Activated naive CD8-positive, alpha-beta T cell treated with anti-CD3 and anti-CD28 coated beads, Interleukin-2, amount 50 U/mL, for 16 hours (primary cell): ENCODE results near the gene LRRC49.

Source experiments
- DNase-seq: peaks from one replicate; pipeline ENCODE4 v3.0.0-alpha.2; 2020; ENCODE audit warnings: low read depth, low spot score

Gene LRRC49

GRCh38 chr15:71049706-71050422 lies 157.2 kb downstream of the LRRC49 start:
- no peak for DNase-seq

GRCh38 chr15:71050461-71050860 lies 157.8 kb downstream of the LRRC49 start:
- no peak for DNase-seq

- DNase-seq: no peak
Measured at GRCh38 chr15:71051539-71051938, 158.9 kb downstream of the LRRC49 start.

GRCh38 chr15:71052356-71052755 lies 159.7 kb downstream of the LRRC49 start:
- no peak for DNase-seq

GRCh38 chr15:71054286-71054952 lies 161.8 kb downstream of the LRRC49 start:
- DNase-seq: no peak

GRCh38 chr15:71055461-71055860 lies 162.8 kb downstream of the LRRC49 start:
- no peak for DNase-seq

GRCh38 chr15:71056111-71056510 lies 163.5 kb downstream of the LRRC49 start:
- no peak for DNase-seq

GRCh38 chr15:71057143-71057542 lies 164.5 kb downstream of the LRRC49 start:
- DNase-seq: no peak

- no peak for DNase-seq
Measured at GRCh38 chr15:71057581-71057980, 165.0 kb downstream of the LRRC49 start.

- DNase-seq: no peak
Measured at GRCh38 chr15:71060983-71061382, 168.4 kb downstream of the LRRC49 start.

GRCh38 chr15:71066983-71067382 lies 174.4 kb downstream of the LRRC49 start:
- DNase-seq: no peak

- no peak for DNase-seq
Measured at GRCh38 chr15:71069693-71070092, 177.1 kb downstream of the LRRC49 start.

- DNase-seq: no peak
Measured at GRCh38 chr15:71071529-71071928, 178.9 kb downstream of the LRRC49 start.

- no peak for DNase-seq
Measured at GRCh38 chr15:71072423-71072822, 179.8 kb downstream of the LRRC49 start.

- DNase-seq: no peak
Measured at GRCh38 chr15:71078506-71079207, 186.0 kb downstream of the LRRC49 start.

- DNase-seq: no peak
Measured at GRCh38 chr15:71079208-71080044, 186.8 kb downstream of the LRRC49 start.

GRCh38 chr15:71080166-71080565 lies 187.5 kb downstream of the LRRC49 start:
- DNase-seq: no peak

GRCh38 chr15:71080705-71081104 lies 188.1 kb downstream of the LRRC49 start:
- no peak for DNase-seq

- no peak for DNase-seq
Measured at GRCh38 chr15:71082803-71083202, 190.2 kb downstream of the LRRC49 start.

GRCh38 chr15:71083349-71083748 lies 190.7 kb downstream of the LRRC49 start:
- no peak for DNase-seq

- no peak for DNase-seq
Measured at GRCh38 chr15:71084264-71084663, 191.6 kb downstream of the LRRC49 start.

GRCh38 chr15:71085809-71086208 lies 193.2 kb downstream of the LRRC49 start:
- no peak for DNase-seq
